ENCODE results near the gene OR2AE1.

The OR2AE1 gene

DNA sequence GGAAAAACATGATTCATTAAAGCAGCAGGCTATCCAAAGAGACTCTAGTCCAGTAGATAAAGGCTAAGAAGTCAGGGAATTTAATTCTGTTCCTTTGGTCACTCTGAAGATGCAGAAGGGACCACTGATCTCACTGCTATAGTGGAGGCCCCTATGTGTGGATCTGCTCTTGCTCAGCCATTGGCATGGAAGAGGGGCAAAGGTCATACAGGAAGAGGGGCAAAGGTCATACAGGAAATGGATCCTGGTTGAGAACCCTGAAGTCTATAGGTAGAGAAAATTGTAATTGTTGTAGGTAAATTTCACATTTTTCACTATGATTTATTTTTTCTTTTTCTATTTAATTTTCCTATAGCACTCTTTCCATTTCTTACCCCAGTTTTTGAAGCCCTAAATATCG lies 21.6 kb downstream of the OR2AE1 start:
- DNase-seq = no peak

DNA sequence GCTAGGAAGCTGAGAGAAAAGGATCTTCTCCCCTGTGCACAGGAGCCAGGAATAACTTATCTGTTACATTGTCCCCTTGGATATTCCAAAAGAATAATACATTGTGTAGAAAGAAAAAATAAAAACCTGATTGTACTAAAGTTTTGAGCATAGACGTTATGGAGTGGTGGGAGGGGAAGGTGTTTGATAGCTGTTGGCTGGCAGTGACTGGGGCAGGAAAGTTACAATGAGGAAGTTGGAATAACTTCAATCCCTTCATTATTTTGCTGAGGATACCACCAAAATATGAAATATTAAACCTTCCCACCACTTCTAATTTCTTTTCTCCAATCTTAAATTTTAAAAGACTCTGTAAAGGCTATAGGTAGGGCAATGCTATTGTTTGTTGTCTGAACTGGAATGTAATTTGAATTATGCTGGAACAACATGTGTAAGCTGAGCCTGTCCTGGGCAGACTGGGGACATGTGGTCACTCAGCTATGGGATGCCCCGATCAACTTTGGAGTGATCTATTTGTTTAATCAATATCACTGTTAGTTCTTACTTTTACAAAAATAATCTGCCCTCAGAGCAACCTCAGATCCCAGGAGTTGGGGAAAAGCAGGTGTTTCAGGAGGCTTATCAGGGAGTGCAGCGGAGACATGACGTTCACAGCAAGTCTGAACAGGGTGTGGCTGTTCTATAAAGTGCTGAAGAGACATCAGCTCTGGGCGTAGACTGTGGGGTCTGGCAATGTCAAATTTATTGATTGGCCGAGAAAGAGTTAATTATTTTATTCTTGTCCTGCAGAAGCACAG lies 28.2 kb downstream of the OR2AE1 start:
- DNase-seq = no peak

DNA sequence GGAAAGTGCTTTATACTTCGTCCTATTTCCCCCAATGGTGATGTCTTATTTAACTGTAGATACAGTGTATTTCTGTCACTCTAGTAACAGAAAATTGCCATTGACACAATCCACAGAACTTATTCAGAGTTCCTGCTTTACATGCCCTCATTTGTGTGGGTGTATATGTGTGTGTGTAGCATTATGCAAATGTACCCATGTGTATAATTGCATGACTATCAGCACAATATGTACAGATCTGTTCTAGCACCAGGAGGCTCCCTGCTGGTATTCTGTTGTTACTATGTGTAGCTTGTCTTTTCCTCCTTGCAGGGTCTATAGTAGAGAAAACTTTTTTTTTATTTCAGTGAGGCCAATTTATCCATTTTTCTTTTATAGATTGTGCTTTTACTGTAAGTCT lies 32.5 kb downstream of the OR2AE1 start:
- DNase-seq = no peak

DNA sequence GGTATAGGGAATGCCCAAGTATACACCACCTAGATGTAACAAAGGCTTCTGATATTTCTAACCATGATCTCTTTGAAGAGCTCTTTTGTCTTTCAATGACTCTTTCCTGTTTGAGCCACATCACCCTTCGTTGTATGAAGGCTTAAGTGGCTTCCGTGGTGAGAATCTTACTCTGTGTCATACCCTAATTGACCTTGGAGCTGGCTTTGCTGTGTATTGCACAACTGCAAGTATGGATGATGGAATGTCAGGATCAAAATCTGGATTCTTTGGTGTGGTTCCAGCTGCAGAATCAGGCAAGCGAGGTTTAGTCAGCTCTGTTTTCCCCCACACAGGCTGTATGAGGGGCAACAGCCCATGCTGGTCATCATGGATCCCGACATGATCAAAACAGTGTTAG lies 33.0 kb downstream of the OR2AE1 start:
- DNase-seq = no peak

DNA sequence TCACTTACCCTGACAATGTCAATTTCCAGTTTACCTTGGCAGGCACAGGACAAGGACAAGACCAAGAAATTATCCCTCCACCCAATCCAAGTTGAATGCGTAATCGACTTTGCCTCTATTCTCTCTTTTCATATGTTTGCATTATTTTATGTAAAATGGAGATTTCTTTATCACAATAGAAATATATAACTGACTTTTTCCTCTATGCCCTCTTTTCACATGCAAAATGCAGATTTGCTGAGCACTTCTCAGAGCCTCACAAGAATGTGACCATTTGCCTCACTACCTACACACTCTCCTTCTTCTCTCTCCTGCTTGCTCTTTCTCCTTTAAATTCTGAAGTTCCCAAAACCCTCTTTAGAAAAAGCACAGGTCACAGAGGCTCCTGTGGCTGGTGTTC lies 33.9 kb downstream of the OR2AE1 start:
- DNase-seq = no peak

- peak in 1 of 3 experiments; percentile 36 for DNase-seq
These were observed 36.5 kb downstream of the OR2AE1 start for GRCh38 chr7:99840136-99840869.

DNA sequence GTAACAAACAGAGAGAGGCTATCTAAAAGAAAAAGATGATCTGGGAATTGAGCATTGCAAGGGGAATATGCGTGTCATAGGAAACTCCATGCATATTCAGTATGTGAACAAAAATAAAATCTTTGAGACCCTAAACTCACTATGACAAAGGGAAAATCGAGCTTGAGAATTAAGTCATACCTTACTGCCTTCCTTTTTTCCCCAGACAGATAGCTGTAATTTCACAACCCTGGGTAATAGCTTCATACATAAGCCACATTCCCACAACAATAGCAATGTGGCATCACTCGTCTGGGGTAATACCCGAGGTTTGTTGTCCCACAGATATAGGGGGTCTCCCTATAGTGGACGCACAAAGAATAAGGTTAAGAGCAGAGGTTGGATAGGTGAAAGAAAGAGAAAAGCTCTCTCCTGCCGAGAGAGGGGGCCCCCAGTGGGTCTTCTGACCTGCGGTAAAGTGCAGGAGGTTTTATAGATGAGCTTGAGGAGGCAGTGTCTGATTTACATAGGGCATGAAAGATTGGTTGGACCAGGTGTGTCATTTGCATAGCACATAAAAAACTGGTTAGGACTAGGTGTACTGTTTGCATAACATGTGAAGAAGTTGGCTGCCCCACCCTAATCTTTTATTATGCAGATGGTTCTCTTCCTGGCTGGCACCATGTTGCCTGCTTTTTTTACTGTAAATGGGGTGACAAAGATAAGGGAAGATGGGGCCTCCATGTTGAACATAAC lies 37.4 kb downstream of the OR2AE1 start:
- DNase-seq = peak in 2 of 3 experiments; percentile 52 to 67

GRCh38 chr7:99837649-99838361 lies 39.0 kb downstream of the OR2AE1 start:
- DNase-seq = no peak

DNA sequence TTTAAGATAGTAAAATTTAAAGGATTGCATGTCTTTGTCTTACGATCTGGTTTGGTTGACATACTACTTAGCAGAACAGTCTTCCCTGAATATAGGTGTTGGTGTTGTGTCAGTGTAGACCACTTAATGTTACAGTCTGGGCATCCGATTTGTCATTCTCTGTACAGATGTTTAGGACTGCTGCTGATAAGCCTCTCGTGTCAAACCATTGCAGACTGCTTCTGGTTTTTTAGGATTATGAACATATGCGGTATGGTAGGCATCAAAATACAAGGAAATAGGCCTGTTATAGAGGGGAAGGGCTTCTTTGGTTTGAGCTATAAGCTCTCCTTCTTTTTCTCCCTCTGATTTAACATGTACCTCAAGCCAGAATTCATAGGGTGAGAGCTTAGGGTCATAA lies 41.6 kb downstream of the OR2AE1 start:
- no peak for DNase-seq

GRCh38 chr7:99834382-99834781 lies 42.5 kb downstream of the OR2AE1 start:
- DNase-seq = no peak

DNA sequence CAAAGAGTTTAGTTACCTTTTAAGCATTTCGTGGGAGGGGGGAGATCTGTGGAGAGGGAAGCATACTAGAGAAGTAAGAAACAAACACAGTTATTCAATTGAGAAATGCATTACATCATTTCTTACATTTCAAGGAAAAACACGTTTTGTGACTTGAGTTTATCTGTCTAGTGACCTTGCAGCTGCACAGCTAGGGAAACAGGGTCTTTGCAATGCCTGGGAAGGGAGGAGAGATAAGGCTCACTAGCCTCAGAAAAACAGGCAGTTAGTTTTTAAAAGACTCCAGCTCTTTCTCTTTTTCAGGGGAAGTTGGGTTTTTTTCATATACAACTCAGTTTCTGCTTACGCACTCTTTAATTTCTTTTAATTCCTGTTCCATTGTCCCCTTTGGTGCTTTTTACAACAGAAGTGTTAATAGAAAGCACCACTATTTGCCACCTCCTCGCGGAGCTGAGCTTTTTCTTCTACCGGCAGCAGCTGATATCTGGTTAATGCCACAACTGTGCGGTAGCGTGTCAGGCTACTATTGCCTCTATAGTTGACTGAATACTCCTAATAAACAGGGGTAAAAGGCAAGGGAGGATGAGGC lies 43.5 kb downstream of the OR2AE1 start:
- DNase-seq = no peak

GRCh38 chr7:99831595-99831994 lies 45.2 kb downstream of the OR2AE1 start:
- no peak for DNase-seq

DNA sequence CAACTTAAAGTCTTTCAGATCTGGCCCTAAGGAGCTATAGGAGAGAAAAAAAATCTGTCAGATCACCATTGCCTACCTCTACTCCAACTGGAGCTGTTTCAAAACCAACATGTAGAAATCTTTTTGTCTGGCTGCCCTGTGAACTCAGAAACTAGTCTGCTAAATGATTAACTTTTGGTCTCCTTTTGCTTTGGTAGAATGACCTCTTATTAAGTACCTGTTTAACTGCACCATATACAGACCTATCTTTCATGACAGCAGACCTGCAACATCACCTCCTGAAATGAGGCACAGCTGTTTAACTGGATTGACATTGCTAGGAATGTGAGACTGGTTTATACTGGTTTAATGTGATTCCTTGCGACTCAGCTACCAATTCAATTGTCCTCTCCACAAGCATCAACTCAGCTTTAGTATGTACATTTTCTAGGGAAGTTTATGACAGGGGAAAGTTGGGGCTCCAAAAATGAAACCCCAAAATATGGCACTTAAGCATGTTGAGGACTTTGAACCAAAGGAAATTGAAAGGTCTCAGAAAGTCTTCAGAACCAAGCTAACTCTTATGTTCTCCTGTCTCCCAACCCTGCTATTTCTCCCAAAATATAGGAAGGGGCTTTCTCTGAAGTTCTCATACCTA lies 47.2 kb downstream of the OR2AE1 start:
- DNase-seq = no peak

GRCh38 chr7:99828811-99829210 lies 48.0 kb downstream of the OR2AE1 start:
- no peak for DNase-seq

DNA sequence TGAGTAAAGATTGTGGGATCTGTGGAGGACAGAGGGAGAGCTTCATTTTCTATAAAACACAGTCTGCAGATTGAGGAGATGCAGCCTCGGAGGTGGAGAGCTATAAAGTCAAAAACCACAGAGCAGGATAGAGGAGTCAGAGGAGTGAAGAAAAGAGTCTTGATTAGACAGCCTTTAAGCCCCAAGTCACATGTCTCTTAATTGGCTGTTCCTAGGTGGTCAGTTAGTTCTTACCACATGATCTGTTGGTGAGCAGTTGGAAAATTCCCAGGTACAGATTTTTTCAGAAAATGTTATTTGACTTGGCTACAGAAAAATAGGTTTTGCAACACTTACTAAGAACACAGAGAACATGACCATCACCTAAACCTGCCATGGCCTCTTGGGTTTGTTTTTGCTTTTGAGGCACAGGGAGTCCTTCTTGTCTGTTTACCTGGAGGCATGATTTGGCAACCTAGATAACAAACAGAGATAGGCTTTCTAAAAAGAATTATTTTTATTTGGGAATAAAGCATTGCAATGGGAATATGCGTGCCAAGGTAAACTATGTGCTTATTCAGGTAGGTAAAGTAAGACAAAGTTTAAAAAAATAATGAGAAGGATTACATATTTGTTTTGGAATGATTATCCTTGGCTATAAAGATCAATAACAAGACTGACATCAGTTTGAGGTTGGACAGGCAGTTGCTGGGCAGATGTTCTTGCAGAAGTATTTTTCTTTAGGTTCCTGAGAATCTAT lies 49.6 kb downstream of the OR2AE1 start:
- DNase-seq = no peak

All from NCI-H1417 (cell line).